ENCODE data around the gene SIK3.

The SIK3 gene

DNA sequence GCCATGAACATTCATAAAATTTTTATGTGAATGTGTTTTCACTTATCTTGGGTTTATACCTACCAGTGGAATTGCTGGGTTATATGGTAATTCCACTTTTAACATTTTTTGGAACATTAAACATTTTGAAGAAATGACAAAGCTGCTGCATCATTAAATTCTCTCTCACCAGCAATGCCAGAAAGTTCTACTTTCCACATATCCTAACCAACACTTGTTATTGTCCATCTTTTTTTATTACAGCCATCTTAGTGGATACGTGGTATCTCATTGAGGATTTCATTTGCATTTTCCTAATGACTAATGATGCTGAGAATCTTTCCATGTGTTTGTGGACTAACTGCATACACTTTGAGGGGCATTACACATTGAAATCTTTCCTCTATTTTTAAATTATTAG is 122.6 kb downstream of the SIK3 start:
- Histone ChIP-seq H3K27me3 (ENCODE audit: insufficient read depth, low read length) (no peaks in the 10 kb centered on the region), H3K9me3 (ENCODE audit: insufficient read depth, low read depth, low read length) (no peaks in the 10 kb centered on the region), H3K9ac (ENCODE audit: low read depth, low read length) (no peak overlapping the region), H3K4me3 (ENCODE audit: low read length) (no peak overlapping the region), H3K36me3 (ENCODE audit: insufficient read depth, low read length) (no peaks in the 10 kb centered on the region), H3K27ac (ENCODE audit: low read depth, low read length) (no peak overlapping the region), H3K4me1 (ENCODE audit: insufficient read depth, low read length) (peaks cover 23% of the 10 kb centered on the region)
- WGBS = 93% methylated on average over 1 of the region's 1 CpG

DNA sequence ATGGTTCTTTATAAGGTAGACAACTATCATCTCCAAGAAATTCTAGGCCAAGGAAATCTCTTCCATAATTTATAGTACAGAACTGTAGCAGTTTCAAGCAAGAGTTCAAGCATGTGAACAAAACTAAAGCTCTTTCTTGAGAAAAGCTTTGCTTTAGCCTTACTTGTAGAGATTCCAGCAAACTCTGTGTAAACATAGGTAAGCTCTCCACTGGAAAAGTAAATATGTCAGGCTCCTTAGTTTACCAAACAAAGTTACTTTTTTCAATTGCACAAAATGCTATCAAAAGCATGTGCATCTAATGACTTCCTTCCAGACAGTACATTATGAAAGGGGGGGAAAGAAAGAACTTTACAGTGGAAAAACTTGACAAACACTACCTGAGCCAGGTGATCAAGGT is 125.0 kb downstream of the SIK3 start:
- Histone ChIP-seq H3K9ac (ENCODE audit: low read depth, low read length) (no peak overlapping the region), H3K27me3 (ENCODE audit: insufficient read depth, low read length) (no peaks in the 10 kb centered on the region), H3K27ac (ENCODE audit: low read depth, low read length) (no peak overlapping the region), H3K4me3 (ENCODE audit: low read length) (no peak overlapping the region), H3K9me3 (ENCODE audit: insufficient read depth, low read depth, low read length) (no peaks in the 10 kb centered on the region), H3K36me3 (ENCODE audit: insufficient read depth, low read length) (no peaks in the 10 kb centered on the region), H3K4me1 (ENCODE audit: insufficient read depth, low read length) (peaks cover 36% of the 10 kb centered on the region)

DNA sequence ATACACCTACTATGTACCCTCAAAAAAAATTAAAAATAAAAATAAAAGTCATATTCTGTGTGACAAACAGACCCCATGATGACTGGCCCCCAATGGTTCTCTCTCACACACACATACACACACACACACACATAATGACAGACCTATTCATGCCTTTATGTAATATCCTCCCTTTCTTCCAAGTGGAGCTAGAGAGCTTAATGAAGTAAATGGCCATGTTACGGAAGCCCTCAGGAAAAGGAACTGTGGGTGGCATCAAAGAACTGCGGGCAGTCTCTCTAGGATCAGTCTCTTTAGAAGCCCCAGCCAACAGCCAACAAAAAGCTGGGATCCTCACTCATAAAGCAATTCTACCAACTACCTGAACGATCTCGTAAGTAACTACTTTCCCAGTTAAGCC is 125.5 kb downstream of the SIK3 start:
- Histone ChIP-seq H3K4me1 (ENCODE audit: insufficient read depth, low read length) (peaks cover 36% of the 10 kb centered on the region), H3K27ac (ENCODE audit: low read depth, low read length) (no peak overlapping the region), H3K9ac (ENCODE audit: low read depth, low read length) (no peak overlapping the region), H3K36me3 (ENCODE audit: insufficient read depth, low read length) (no peaks in the 10 kb centered on the region), H3K4me3 (ENCODE audit: low read length) (no peak overlapping the region), H3K27me3 (ENCODE audit: insufficient read depth, low read length) (no peaks in the 10 kb centered on the region), H3K9me3 (ENCODE audit: insufficient read depth, low read depth, low read length) (no peaks in the 10 kb centered on the region)
- 82% methylated on average over 4 of the region's 4 CpGs for WGBS

DNA sequence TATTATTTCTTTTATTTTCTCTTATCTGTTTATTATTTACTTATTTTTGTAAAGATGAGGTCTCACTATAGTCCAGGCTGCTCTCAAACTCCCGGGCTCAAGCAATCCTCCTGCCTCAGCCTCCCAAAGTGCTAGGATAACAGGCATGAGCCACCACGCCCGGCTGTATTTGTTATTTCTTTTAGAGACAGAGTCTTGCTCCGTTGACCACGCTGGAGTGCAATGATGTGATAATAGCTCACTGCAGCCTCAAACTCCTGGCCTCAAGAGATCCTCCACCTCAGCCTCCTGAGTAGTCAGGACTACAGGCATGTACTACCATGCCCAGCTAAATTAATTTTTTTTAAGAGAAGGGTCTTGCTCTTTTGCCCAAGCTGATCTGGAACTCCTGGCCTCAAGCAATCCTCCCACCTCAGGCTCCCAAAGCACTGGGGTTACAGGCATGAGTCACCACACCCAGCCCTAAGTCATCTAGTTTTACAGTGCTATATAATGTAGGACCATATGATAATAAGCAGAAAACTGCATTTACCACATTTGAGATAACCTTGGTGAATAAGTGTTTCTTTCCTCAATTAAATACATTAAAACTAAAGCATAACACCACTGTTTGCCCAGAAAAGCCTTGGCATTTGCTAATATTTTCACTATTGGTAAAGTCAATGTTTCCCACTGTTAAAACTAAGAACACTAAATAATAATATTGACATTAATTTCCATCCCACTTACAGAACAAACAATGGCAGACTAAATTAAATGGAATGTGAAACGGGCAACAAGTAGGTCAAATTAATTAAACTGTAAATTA is 127.5 kb downstream of the SIK3 start:
- no peak overlapping the region for H3K9ac ChIP-seq (ENCODE audit: low read depth, low read length)
- no peaks in the 10 kb centered on the region for H3K36me3 ChIP-seq (ENCODE audit: insufficient read depth, low read length)
- peaks cover 24% of the 10 kb centered on the region for H3K4me1 ChIP-seq (ENCODE audit: insufficient read depth, low read length)
- 96% methylated on average over 6 of the region's 6 CpGs for WGBS
- H3K9me3 ChIP-seq (ENCODE audit: insufficient read depth, low read depth, low read length) = no peaks in the 10 kb centered on the region
- H3K4me3 ChIP-seq (ENCODE audit: low read length) = no peak overlapping the region
- no peaks in the 10 kb centered on the region for H3K27me3 ChIP-seq (ENCODE audit: insufficient read depth, low read length)
- no peak overlapping the region for H3K27ac ChIP-seq (ENCODE audit: low read depth, low read length)

DNA sequence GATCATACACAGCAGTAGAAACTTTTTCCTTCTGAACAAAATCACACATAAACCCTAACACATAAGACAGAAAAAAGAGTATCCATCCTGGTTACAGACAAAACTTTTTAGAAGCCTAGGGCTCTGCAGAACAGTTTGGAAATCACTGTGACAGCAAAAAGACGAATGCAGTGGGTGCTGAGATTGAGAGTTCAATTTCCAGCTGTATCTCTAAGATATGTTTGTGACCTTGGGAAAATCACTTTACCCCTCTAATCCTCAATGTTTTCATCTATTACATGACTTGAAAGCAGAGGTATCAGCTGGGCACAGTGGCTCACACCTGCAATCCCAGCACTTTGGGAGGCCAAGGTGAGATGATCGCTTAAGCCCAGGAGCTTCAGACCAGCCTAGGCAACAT is 128.5 kb downstream of the SIK3 start:
- 91% methylated on average over 2 of the region's 2 CpGs for WGBS
- Histone ChIP-seq H3K27ac (ENCODE audit: low read depth, low read length) (no peak overlapping the region), H3K4me3 (ENCODE audit: low read length) (no peak overlapping the region)

DNA sequence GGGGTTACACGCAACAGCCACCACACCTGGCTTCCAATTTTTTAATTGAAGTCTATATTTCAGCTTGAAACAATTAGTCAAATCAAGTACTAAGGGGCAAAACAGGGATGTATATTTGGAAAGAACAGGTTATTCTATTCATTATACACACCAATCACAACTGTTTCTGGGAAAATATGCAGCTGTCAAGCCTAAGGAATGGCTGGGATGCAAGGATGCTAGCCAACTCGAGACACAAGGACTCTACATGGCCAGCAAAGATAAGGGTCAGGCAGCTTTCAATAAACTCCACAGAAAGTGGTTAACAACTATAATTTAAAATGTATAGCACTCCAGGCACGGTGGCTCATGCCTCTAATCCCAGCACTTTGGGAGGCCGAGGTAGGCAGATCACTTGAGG is 134.0 kb downstream of the SIK3 start:
- H3K4me1 ChIP-seq (ENCODE audit: insufficient read depth, low read length) = peaks cover 27% of the 10 kb centered on the region

More for the DNA sequence above, 128.5 kb downstream of the SIK3 start:
- H3K9ac ChIP-seq (ENCODE audit: low read depth, low read length) = no peak overlapping the region
- H3K27me3 ChIP-seq (ENCODE audit: insufficient read depth, low read length) = no peaks in the 10 kb centered on the region
- no peaks in the 10 kb centered on the region for H3K36me3 ChIP-seq (ENCODE audit: insufficient read depth, low read length)
- H3K4me1 ChIP-seq (ENCODE audit: insufficient read depth, low read length) = peaks cover 21% of the 10 kb centered on the region
- no peaks in the 10 kb centered on the region for H3K9me3 ChIP-seq (ENCODE audit: insufficient read depth, low read depth, low read length)

DNA sequence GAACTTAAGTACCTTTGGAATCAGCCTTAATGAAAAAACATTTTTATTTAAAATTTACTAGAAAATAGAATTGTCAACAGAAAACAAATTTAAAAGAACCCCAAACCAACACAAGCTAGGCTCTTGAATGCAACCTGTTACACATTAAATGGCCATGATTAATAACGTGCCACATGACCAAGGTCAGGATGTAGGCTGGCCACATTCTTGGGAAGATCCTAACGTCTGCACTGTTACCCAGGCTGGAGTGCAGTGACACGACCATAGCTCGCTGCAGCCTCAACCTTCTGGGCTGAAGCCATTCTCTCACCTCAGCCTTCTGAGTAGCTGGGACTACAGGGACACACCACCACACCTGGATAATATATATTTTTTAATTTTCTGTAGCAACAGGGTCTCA is 134.4 kb downstream of the SIK3 start:
- H3K4me1 ChIP-seq (ENCODE audit: insufficient read depth, low read length) = peaks cover 25% of the 10 kb centered on the region
- no peak overlapping the region for H3K9ac ChIP-seq (ENCODE audit: low read depth, low read length)
- WGBS = 72% methylated on average over 4 of the region's 4 CpGs
- no peaks in the 10 kb centered on the region for H3K9me3 ChIP-seq (ENCODE audit: insufficient read depth, low read depth, low read length)
- H3K36me3 ChIP-seq (ENCODE audit: insufficient read depth, low read length) = no peaks in the 10 kb centered on the region
- no peak overlapping the region for H3K4me3 ChIP-seq (ENCODE audit: low read length)
- H3K27me3 ChIP-seq (ENCODE audit: insufficient read depth, low read length) = no peaks in the 10 kb centered on the region
- no peak overlapping the region for H3K27ac ChIP-seq (ENCODE audit: low read depth, low read length)

More for the DNA sequence above, 134.0 kb downstream of the SIK3 start:
- H3K36me3 ChIP-seq (ENCODE audit: insufficient read depth, low read length) = no peaks in the 10 kb centered on the region
- no peaks in the 10 kb centered on the region for H3K9me3 ChIP-seq (ENCODE audit: insufficient read depth, low read depth, low read length)
- no peak overlapping the region for H3K4me3 ChIP-seq (ENCODE audit: low read length)
- no peaks in the 10 kb centered on the region for H3K27me3 ChIP-seq (ENCODE audit: insufficient read depth, low read length)
- 90% methylated on average over 4 of the region's 4 CpGs for WGBS
- H3K9ac ChIP-seq (ENCODE audit: low read depth, low read length) = no peak overlapping the region
- H3K27ac ChIP-seq (ENCODE audit: low read depth, low read length) = no peak overlapping the region

DNA sequence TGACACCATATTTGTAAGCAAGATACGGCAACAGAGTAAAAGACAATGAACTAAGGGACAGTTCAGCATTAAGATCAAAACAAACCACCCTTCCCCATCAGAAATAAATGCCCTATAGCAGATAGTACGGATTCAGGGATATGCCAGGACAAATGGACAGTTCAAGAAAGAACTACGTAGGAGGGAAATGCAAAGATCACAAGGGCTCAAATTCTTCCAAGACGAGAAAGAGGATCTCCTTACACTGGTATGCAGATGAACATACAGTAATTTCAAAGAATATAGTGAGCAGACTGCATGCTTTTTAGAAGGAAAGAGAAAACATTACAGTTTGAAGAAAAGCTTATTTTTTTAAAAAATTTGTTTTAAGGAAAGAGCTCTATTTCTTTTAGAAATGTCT is 136.1 kb downstream of the SIK3 start:
- no peaks in the 10 kb centered on the region for H3K27me3 ChIP-seq (ENCODE audit: insufficient read depth, low read length)
- no peak overlapping the region for H3K4me3 ChIP-seq (ENCODE audit: low read length)
- H3K27ac ChIP-seq (ENCODE audit: low read depth, low read length) = no peak overlapping the region
- H3K9me3 ChIP-seq (ENCODE audit: insufficient read depth, low read depth, low read length) = no peaks in the 10 kb centered on the region
- 72% methylated on average over 4 of the region's 4 CpGs for WGBS
- H3K4me1 ChIP-seq (ENCODE audit: insufficient read depth, low read length) = peaks cover 20% of the 10 kb centered on the region
- H3K36me3 ChIP-seq (ENCODE audit: insufficient read depth, low read length) = no peaks in the 10 kb centered on the region
- no peak overlapping the region for H3K9ac ChIP-seq (ENCODE audit: low read depth, low read length)

DNA sequence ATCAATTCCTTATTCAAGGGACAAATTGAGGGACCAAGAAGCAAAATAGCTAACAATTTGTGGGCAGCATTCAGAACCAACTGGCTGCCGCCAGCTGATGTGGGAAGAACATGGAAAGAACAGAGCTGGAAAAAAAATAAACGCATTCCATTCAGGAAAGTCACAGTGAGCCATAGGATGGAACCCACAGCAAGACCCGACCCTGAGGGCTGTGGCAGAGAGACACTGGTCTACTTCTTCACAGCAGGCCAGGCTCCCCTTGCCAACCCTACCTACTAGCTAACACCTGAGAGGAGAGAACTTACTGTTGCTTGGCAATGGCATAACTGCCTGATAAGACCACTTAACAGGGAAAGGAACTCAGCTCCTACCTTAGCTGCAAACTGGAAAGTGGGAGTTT is 137.3 kb downstream of the SIK3 start:
- no peak overlapping the region for H3K9ac ChIP-seq (ENCODE audit: low read depth, low read length)
- no peak overlapping the region for H3K27ac ChIP-seq (ENCODE audit: low read depth, low read length)
- WGBS = 74% methylated on average over 3 of the region's 3 CpGs
- no peaks in the 10 kb centered on the region for H3K27me3 ChIP-seq (ENCODE audit: insufficient read depth, low read length)
- H3K4me1 ChIP-seq (ENCODE audit: insufficient read depth, low read length) = peaks cover 28% of the 10 kb centered on the region
- H3K9me3 ChIP-seq (ENCODE audit: insufficient read depth, low read depth, low read length) = no peaks in the 10 kb centered on the region
- H3K4me3 ChIP-seq (ENCODE audit: low read length) = no peak overlapping the region
- no peaks in the 10 kb centered on the region for H3K36me3 ChIP-seq (ENCODE audit: insufficient read depth, low read length)

DNA sequence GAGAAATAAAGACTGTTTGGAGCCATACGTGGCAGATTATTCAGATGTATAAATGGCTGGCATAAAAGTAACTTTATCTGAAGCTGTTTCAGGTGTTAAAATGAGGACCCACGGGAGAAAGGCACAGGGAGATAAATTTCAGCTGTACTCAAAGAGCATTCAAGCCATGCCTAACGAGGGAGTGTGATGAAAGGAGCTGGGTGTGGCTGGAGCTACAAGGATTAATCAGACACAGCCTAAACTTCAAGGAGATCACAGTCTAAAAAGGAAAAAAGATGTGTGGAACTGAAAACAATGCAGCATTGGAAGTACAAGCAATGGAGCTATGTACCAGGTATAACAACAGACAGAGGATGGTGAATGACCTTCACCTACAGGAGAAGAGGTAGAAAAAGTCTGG is 140.0 kb downstream of the SIK3 start:
- no peak overlapping the region for H3K4me3 ChIP-seq (ENCODE audit: low read length)
- WGBS = 74% methylated on average over 3 of the region's 3 CpGs
- no peaks in the 10 kb centered on the region for H3K27me3 ChIP-seq (ENCODE audit: insufficient read depth, low read length)
- peaks cover 33% of the 10 kb centered on the region for H3K4me1 ChIP-seq (ENCODE audit: insufficient read depth, low read length)
- H3K36me3 ChIP-seq (ENCODE audit: insufficient read depth, low read length) = peaks cover 9% of the 10 kb centered on the region; the same call in 1 of the 2 replicates
- H3K9me3 ChIP-seq (ENCODE audit: insufficient read depth, low read depth, low read length) = no peaks in the 10 kb centered on the region
- H3K9ac ChIP-seq (ENCODE audit: low read depth, low read length) = no peak overlapping the region
- H3K27ac ChIP-seq (ENCODE audit: low read depth, low read length) = no peak overlapping the region

DNA sequence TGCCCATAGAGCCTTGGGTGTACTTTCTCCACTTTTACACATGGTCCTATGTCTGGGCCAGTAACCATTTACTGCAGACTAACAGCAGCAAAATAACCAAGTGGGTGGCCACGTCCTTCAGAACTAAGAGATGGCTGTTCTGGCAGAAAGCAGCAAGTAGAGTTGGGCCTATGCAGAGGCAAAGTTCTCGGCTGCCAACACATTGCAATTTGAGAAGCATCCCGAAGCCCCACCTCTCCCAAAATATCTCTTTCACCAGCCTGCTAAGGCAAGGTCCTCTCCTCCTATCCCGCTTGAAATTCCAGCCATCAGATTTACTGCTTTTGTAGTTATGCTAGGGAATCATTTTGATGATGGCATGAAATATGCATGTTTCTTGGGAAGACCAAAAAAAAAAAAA is 142.3 kb downstream of the SIK3 start:
- Histone ChIP-seq H3K4me1 (ENCODE audit: insufficient read depth, low read length) (peaks cover 14% of the 10 kb centered on the region), H3K9me3 (ENCODE audit: insufficient read depth, low read depth, low read length) (no peaks in the 10 kb centered on the region), H3K9ac (ENCODE audit: low read depth, low read length) (no peak overlapping the region), H3K27ac (ENCODE audit: low read depth, low read length) (0 out of 2 replicates have a peak overlapping the region, but pooled peaks have one; percentile 12), H3K4me3 (ENCODE audit: low read length) (no peak overlapping the region), H3K36me3 (ENCODE audit: insufficient read depth, low read length) (peaks cover 11% of the 10 kb centered on the region), H3K27me3 (ENCODE audit: insufficient read depth, low read length) (no peaks in the 10 kb centered on the region)
- 65% methylated on average over 3 of the region's 4 CpGs for WGBS

DNA sequence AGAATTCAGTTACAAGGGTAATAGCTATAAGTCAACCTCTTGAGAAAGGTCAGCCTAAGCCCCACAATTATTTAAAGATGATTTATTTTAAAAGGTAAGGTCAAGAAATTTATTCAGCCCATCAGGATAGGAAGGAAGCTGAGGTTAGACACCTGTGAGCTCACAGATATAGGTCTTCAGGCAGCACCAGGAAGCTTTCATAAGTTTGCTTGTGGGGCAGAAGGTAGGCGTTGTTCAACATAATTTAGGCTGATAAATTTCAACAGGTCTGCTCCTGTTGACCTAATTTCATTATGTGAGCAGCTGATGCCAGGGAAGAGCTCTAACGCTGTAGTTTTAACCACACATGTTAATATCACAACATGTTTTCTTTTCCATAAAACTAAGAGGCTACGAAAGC is 142.7 kb downstream of the SIK3 start:
- peaks cover 15% of the 10 kb centered on the region for H3K36me3 ChIP-seq (ENCODE audit: insufficient read depth, low read length)
- 0 out of 2 replicates have a peak overlapping the region, but pooled peaks have one; percentile 12 for H3K27ac ChIP-seq (ENCODE audit: low read depth, low read length)
- peaks cover 14% of the 10 kb centered on the region for H3K4me1 ChIP-seq (ENCODE audit: insufficient read depth, low read length)
- H3K27me3 ChIP-seq (ENCODE audit: insufficient read depth, low read length) = no peaks in the 10 kb centered on the region
- 95% methylated on average over 3 of the region's 3 CpGs for WGBS
- no peak overlapping the region for H3K4me3 ChIP-seq (ENCODE audit: low read length)
- H3K9ac ChIP-seq (ENCODE audit: low read depth, low read length) = no peak overlapping the region
- H3K9me3 ChIP-seq (ENCODE audit: insufficient read depth, low read depth, low read length) = no peaks in the 10 kb centered on the region
